CD4-positive, CD25-positive, alpha-beta regulatory T cell (primary cell): ENCODE results near the gene TRIO. TPM values are rescaled to one million over a fixed set of nuclear protein-coding genes. Genes with fewer than 3 reads are reported as not detected.

Experiments
- ATAC-seq, 2 donors: fragments of 150-1000 bp; cut with Tn5 transposase; one replicate each; pipeline ENCODE4 v1.10.0; 2021; ENCODE audit warnings: low read depth in 2 of 2, moderate number of reproducible peaks in 2 of 2, moderate library complexity in 1 of 2
- DNase-seq, 3 donors: peaks; one replicate each; pipeline versions ENCODE4 v3.0.0 to v3.0.0-alpha.2; 2012 to 2022; ENCODE audit warnings: mixed read lengths in 1 of 3
- H3K27ac ChIP-seq: one replicate; pipeline ENCODE4 v1.7.0; 2013; ENCODE audit warnings: mild to moderate bottlenecking, low read length; ENCODE audit not compliant: insufficient read depth, poor library complexity, severe bottlenecking
- H3K27me3 ChIP-seq: one replicate; pipeline ENCODE4 v1.7.0; 2013; ENCODE audit warnings: low read length; ENCODE audit not compliant: control insufficient read depth, insufficient read depth
- H3K36me3 ChIP-seq: one replicate; pipeline ENCODE4 v1.7.0; 2013; ENCODE audit warnings: mild to moderate bottlenecking, low read length, moderate library complexity; ENCODE audit not compliant: control insufficient read depth, insufficient read depth
- H3K4me1 ChIP-seq: 2 replicates; pipeline ENCODE4 v1.7.0; 2013; ENCODE audit warnings: mild to moderate bottlenecking, low read length; ENCODE audit not compliant: insufficient read depth, control insufficient read depth, poor library complexity, severe bottlenecking
- H3K4me3 ChIP-seq: one replicate; pipeline ENCODE4 v1.7.0; 2013; ENCODE audit warnings: low read depth, mild to moderate bottlenecking, low read length, moderate library complexity
- H3K9me3 ChIP-seq, 2 experiments: 1 replicate in 1 of 2; 2 replicates in 1 of 2; pipeline ENCODE4 v1.7.0; 2013; ENCODE audit warnings: low read length in 2 of 2, mild to moderate bottlenecking in 1 of 2, moderate library complexity in 1 of 2; ENCODE audit not compliant: control insufficient read depth in 2 of 2
- H3K27ac Mint-ChIP-seq, 3 donors: one replicate each; pipeline ENCODE4 v1.8.0; 2020 to 2022; ENCODE audit warnings: mild to moderate bottlenecking in 3 of 3, mixed read lengths in 3 of 3, moderate library complexity in 2 of 3
- H3K27me3 Mint-ChIP-seq: one replicate; pipeline ENCODE4 v1.8.0; 2022; ENCODE audit warnings: mild to moderate bottlenecking, mixed read lengths
- H3K36me3 Mint-ChIP-seq: one replicate; pipeline ENCODE4 v1.8.0; 2020; ENCODE audit warnings: mixed read lengths
- H3K4me1 Mint-ChIP-seq, 4 donors: one replicate each; pipeline ENCODE4 v1.8.0; 2020 to 2022; ENCODE audit warnings: mixed read lengths in 4 of 4, mild to moderate bottlenecking in 1 of 4
- H3K4me3 Mint-ChIP-seq, 4 donors: one replicate each; pipeline ENCODE4 v1.8.0; 2020 to 2022; ENCODE audit warnings: mild to moderate bottlenecking in 4 of 4, mixed read lengths in 4 of 4, moderate library complexity in 3 of 4
- H3K9me3 Mint-ChIP-seq, 7 donors: one replicate each; pipeline ENCODE4 v1.8.0; 2020 to 2022; ENCODE audit warnings: mixed read lengths in 7 of 7, mild to moderate bottlenecking in 3 of 7, moderate library complexity in 2 of 7
- polyA plus RNA-seq, 4 donors: library from polyadenylated mRNA; unstranded; fragments of 300-500 nt; fragmentation: Illumina TruSeq; gene quantifications; one replicate each; pipeline ENCODE4 v1.2.3, GENCODE V29; 2021
- total RNA-seq: library from RNA; stranded (reverse); gene quantifications from one replicate; pipeline ENCODE4 v1.2.3, GENCODE V29; 2022

The TRIO gene
- total and polyA plus RNA-seq, 5 donors from 2014 or later: 1.2 to 7.6 (median 1.8) TPM

- H3K9me3 Mint-ChIP-seq: no peaks in the 10 kb centered on the region
- peaks cover 0 to 20% (median 15%) of the 10 kb centered on the region in 4 donors for H3K4me1 Mint-ChIP-seq
- Histone ChIP-seq H3K27me3 (no peaks in the 10 kb centered on the region), H3K4me3 (no peak overlapping the region), H3K36me3 (no peaks in the 10 kb centered on the region), H3K4me1 (peaks cover 8% of the 10 kb centered on the region), H3K27ac (no peak overlapping the region), H3K9me3 (no peaks in the 10 kb centered on the region)
- no peaks in the 10 kb centered on the region for H3K27me3 Mint-ChIP-seq
- no peak overlapping the region for H3K27ac Mint-ChIP-seq
- DNase-seq (no peak), ATAC-seq (no peak)
- no peaks in the 10 kb centered on the region for H3K36me3 Mint-ChIP-seq
- H3K4me3 Mint-ChIP-seq: no peak overlapping the region
Observed at GRCh38 chr5:14332746-14333145, 189.6 kb downstream of the TRIO start.

GRCh38 chr5:14337593-14337992 is 194.5 kb downstream of the TRIO start:
- Histone ChIP-seq H3K27me3 (no peaks in the 10 kb centered on the region), H3K9me3 (no peaks in the 10 kb centered on the region), H3K36me3 (no peaks in the 10 kb centered on the region), H3K27ac (no peak overlapping the region), H3K4me1 (no peaks in the 10 kb centered on the region), H3K4me3 (no peak overlapping the region)
- Mint-ChIP-seq H3K36me3 (no peaks in the 10 kb centered on the region), H3K9me3 (peaks cover 0 to 1% (median 0%) of the 10 kb centered on the region in 7 donors), H3K4me1 (peaks cover 0 to 2% (median 0%) of the 10 kb centered on the region in 4 donors), H3K27me3 (no peaks in the 10 kb centered on the region), H3K4me3 (no peak overlapping the region), H3K27ac (no peak overlapping the region)
- DNase-seq (no peak), ATAC-seq (no peak)

GRCh38 chr5:14339468-14339867 is 196.3 kb downstream of the TRIO start:
- H3K4me1 Mint-ChIP-seq: no peaks in the 10 kb centered on the region
- Histone ChIP-seq H3K9me3 (no peaks in the 10 kb centered on the region), H3K36me3 (no peaks in the 10 kb centered on the region), H3K27me3 (no peaks in the 10 kb centered on the region), H3K27ac (no peak overlapping the region), H3K4me1 (no peaks in the 10 kb centered on the region), H3K4me3 (no peak overlapping the region)
- no peak for DNase-seq
- H3K36me3 Mint-ChIP-seq: no peaks in the 10 kb centered on the region
- H3K4me3 Mint-ChIP-seq: no peak overlapping the region
- ATAC-seq: no peak
- no peak overlapping the region for H3K27ac Mint-ChIP-seq
- H3K9me3 Mint-ChIP-seq: peaks cover 0 to 1% (median 0%) of the 10 kb centered on the region in 7 donors
- H3K27me3 Mint-ChIP-seq: no peaks in the 10 kb centered on the region

GRCh38 chr5:14341571-14342230 is 198.6 kb downstream of the TRIO start:
- Histone ChIP-seq H3K27ac (no peak overlapping the region), H3K27me3 (no peaks in the 10 kb centered on the region), H3K9me3 (no peaks in the 10 kb centered on the region), H3K4me3 (no peak overlapping the region), H3K4me1 (no peaks in the 10 kb centered on the region), H3K36me3 (no peaks in the 10 kb centered on the region)
- DNase-seq: no peak
- no peak overlapping the region for H3K27ac Mint-ChIP-seq
- no peaks in the 10 kb centered on the region for H3K27me3 Mint-ChIP-seq
- no peak for ATAC-seq
- H3K4me3 Mint-ChIP-seq: no peak overlapping the region
- no peaks in the 10 kb centered on the region for H3K36me3 Mint-ChIP-seq
- H3K9me3 Mint-ChIP-seq: peaks cover 0 to 1% (median 0%) of the 10 kb centered on the region in 7 donors
- H3K4me1 Mint-ChIP-seq: no peaks in the 10 kb centered on the region

GRCh38 chr5:14342306-14342705 is 199.2 kb downstream of the TRIO start:
- Mint-ChIP-seq H3K27me3 (no peaks in the 10 kb centered on the region), H3K9me3 (peaks cover 0 to 1% (median 0%) of the 10 kb centered on the region in 7 donors), H3K27ac (no peak overlapping the region), H3K4me1 (no peaks in the 10 kb centered on the region), H3K36me3 (no peaks in the 10 kb centered on the region), H3K4me3 (no peak overlapping the region)
- no peaks in the 10 kb centered on the region for H3K4me1 ChIP-seq
- no peaks in the 10 kb centered on the region for H3K27me3 ChIP-seq
- H3K4me3 ChIP-seq: no peak overlapping the region
- ATAC-seq: no peak
- no peak for DNase-seq
- no peaks in the 10 kb centered on the region for H3K9me3 ChIP-seq
- H3K27ac ChIP-seq: no peak overlapping the region
- H3K36me3 ChIP-seq: no peaks in the 10 kb centered on the region

- ATAC-seq: no peak
Observed at GRCh38 chr5:14343376-14343775, 200.2 kb downstream of the TRIO start.

GRCh38 chr5:14347522-14347921 is 204.4 kb downstream of the TRIO start:
- Histone ChIP-seq H3K27me3 (no peaks in the 10 kb centered on the region), H3K9me3 (no peaks in the 10 kb centered on the region), H3K4me3 (no peak overlapping the region), H3K27ac (no peak overlapping the region), H3K36me3 (no peaks in the 10 kb centered on the region), H3K4me1 (no peaks in the 10 kb centered on the region)
- DNase-seq (no peak), ATAC-seq (no peak)
- Mint-ChIP-seq H3K36me3 (no peaks in the 10 kb centered on the region), H3K27me3 (peaks cover 4% of the 10 kb centered on the region), H3K9me3 (peaks cover 0 to 3% (median 0%) of the 10 kb centered on the region in 7 donors), H3K27ac (no peak overlapping the region), H3K4me1 (no peaks in the 10 kb centered on the region), H3K4me3 (no peak overlapping the region)

More at GRCh38 chr5:14343376-14343775, 200.2 kb downstream of the TRIO start:
- Mint-ChIP-seq H3K9me3 (peaks cover 0 to 1% (median 0%) of the 10 kb centered on the region in 7 donors), H3K4me1 (no peaks in the 10 kb centered on the region), H3K36me3 (no peaks in the 10 kb centered on the region), H3K4me3 (no peak overlapping the region), H3K27me3 (peaks cover 4% of the 10 kb centered on the region), H3K27ac (no peak overlapping the region)
- Histone ChIP-seq H3K4me1 (no peaks in the 10 kb centered on the region), H3K9me3 (no peaks in the 10 kb centered on the region), H3K4me3 (no peak overlapping the region), H3K27ac (no peak overlapping the region), H3K36me3 (no peaks in the 10 kb centered on the region), H3K27me3 (no peaks in the 10 kb centered on the region)
- DNase-seq: no peak

- Histone ChIP-seq H3K4me1 (no peaks in the 10 kb centered on the region), H3K4me3 (no peak overlapping the region), H3K36me3 (no peaks in the 10 kb centered on the region), H3K9me3 (no peaks in the 10 kb centered on the region), H3K27ac (no peak overlapping the region), H3K27me3 (no peaks in the 10 kb centered on the region)
- Mint-ChIP-seq H3K27ac (no peak overlapping the region), H3K4me3 (no peak overlapping the region), H3K9me3 (peaks cover 0 to 3% (median 0%) of the 10 kb centered on the region in 7 donors), H3K4me1 (no peaks in the 10 kb centered on the region), H3K36me3 (no peaks in the 10 kb centered on the region), H3K27me3 (peaks cover 4% of the 10 kb centered on the region)
- no peak for DNase-seq
- no peak for ATAC-seq
Observed at GRCh38 chr5:14348142-14348541, 205.0 kb downstream of the TRIO start.
